Ovary (tissue), 3 donors: ENCODE results near the gene TOMM20.

Source experiments
- CTCF ChIP-seq, 3 donors: fragments of 450-650 bp in 2 of 3; fragments of 200-600 bp in 1 of 3; IDR thresholded peaks; one replicate each; pipeline versions ENCODE4 v1.5.1 to v1.8.0; 2016 to 2022; ENCODE audit warnings: antibody characterized with exemption in 3 of 3, mild to moderate bottlenecking in 1 of 3
- EP300 ChIP-seq: sonication (generic); formaldehyde crosslinking; IDR thresholded peaks from one replicate; pipeline ENCODE4 v1.6.1; 2017; ENCODE audit warnings: antibody characterized with exemption
- POLR2A ChIP-seq: fragments of 450-650 bp; IDR thresholded peaks from one replicate; pipeline ENCODE4 v1.6.1; 2017; ENCODE audit warnings: antibody characterized with exemption, mild to moderate bottlenecking, moderate library complexity
- donor health status: DM: no; HTN: no; CAD: no.

GRCh38 chr1:235098547-235098946 is 30.1 kb downstream of the TOMM20 start:
- TF ChIP-seq CTCF (IDR thresholded peaks at IDR 0.05), result no peak
- TF ChIP-seq POLR2A, result no peak
- TF ChIP-seq EP300, result no peak
